HG03460 (cell line): ENCODE data around the gene BCOR.

ENCODE experiments used
- ATAC-seq: cut with Tn5 transposase; IDR thresholded peaks from one replicate; pipeline ENCODE4 v1.9.1; 2021; ENCODE audit not compliant: unreplicated experiment

BCOR gene

GRCh38 chrX:40086569-40087335 lies 11.0 kb downstream of the BCOR start:
- ATAC-seq: no peak

- no peak for ATAC-seq
These were observed 12.0 kb downstream of the BCOR start for GRCh38 chrX:40085714-40086113.

GRCh38 chrX:40085102-40085551 lies 12.6 kb downstream of the BCOR start:
- no peak for ATAC-seq

GRCh38 chrX:40084471-40085101 lies 13.2 kb downstream of the BCOR start:
- ATAC-seq: no peak

GRCh38 chrX:40083979-40084359 lies 13.8 kb downstream of the BCOR start:
- ATAC-seq: no peak

GRCh38 chrX:40083120-40083978 lies 14.4 kb downstream of the BCOR start:
- no peak for ATAC-seq

GRCh38 chrX:40082447-40083119 lies 15.2 kb downstream of the BCOR start:
- no peak for ATAC-seq

GRCh38 chrX:40081679-40082068 lies 16.1 kb downstream of the BCOR start:
- no peak for ATAC-seq

GRCh38 chrX:40080894-40081678 lies 16.7 kb downstream of the BCOR start:
- no peak for ATAC-seq

- no peak for ATAC-seq
These were observed 18.2 kb downstream of the BCOR start for GRCh38 chrX:40079572-40079971.

GRCh38 chrX:40078489-40079227 lies 19.1 kb downstream of the BCOR start:
- ATAC-seq: no peak

- no peak for ATAC-seq
These were observed 19.9 kb downstream of the BCOR start for GRCh38 chrX:40077906-40078305.

- no peak for ATAC-seq
These were observed 20.8 kb downstream of the BCOR start for GRCh38 chrX:40076750-40077575.

- no peak for ATAC-seq
These were observed 22.8 kb downstream of the BCOR start for GRCh38 chrX:40074959-40075332.

GRCh38 chrX:40074080-40074958 lies 23.4 kb downstream of the BCOR start:
- no peak for ATAC-seq

GRCh38 chrX:40073439-40074054 lies 24.2 kb downstream of the BCOR start:
- ATAC-seq: no peak

- ATAC-seq: no peak
These were observed 25.5 kb downstream of the BCOR start for GRCh38 chrX:40072246-40072645.
